A673 (cell line): Measurements from ENCODE around the gene GRM1.

Source experiments
- EZH2 ChIP-seq: fragments of 200-600 bp; sonication (generic); IDR thresholded peaks from 2 replicates; pipeline ENCODE4 v1.6.1; 2017; ENCODE audit warnings: borderline replicate concordance, low read depth, mild to moderate bottlenecking, mixed read lengths, antibody characterized with exemption, low read length; ENCODE audit not compliant: poor library complexity, severe bottlenecking
- TF ChIP-seq, protein P1 (sequence below): fragments of 300-800, 200-600 bp; sonication (generic); conservative IDR thresholded peaks from 2 replicates; pipeline ENCODE4 v1.5.1; 2017; ENCODE audit warnings: low read depth, mild to moderate bottlenecking, antibody characterized with exemption, low read length, moderate library complexity, mixed read lengths

DNA sequence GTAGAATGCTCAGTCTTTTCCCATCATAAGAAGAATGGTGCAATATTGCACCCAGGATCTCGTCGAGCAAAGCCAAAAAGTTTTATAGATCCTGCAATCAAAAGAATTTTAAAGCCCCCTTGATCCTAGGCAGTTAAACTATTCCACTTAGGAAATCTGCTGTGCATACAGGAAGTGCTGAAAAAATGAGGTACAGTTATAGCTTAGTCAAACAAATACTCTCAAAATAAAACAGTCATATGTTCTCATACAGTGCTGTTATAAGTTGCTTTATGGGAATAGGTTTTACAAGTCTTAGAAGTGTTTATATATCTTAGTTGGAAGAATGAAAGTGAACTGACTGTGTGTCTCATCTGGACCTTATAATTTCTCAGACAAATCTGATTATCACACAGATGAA, 282.2 kb downstream of the GRM1 start:
- TF ChIP-seq, protein P1, sequence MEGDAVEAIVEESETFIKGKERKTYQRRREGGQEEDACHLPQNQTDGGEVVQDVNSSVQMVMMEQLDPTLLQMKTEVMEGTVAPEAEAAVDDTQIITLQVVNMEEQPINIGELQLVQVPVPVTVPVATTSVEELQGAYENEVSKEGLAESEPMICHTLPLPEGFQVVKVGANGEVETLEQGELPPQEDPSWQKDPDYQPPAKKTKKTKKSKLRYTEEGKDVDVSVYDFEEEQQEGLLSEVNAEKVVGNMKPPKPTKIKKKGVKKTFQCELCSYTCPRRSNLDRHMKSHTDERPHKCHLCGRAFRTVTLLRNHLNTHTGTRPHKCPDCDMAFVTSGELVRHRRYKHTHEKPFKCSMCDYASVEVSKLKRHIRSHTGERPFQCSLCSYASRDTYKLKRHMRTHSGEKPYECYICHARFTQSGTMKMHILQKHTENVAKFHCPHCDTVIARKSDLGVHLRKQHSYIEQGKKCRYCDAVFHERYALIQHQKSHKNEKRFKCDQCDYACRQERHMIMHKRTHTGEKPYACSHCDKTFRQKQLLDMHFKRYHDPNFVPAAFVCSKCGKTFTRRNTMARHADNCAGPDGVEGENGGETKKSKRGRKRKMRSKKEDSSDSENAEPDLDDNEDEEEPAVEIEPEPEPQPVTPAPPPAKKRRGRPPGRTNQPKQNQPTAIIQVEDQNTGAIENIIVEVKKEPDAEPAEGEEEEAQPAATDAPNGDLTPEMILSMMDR: no peak
- no peak for TF ChIP-seq EZH2
